Measurements from ENCODE around the gene MAML3. TPM values are rescaled to one million over a fixed set of nuclear protein-coding genes. Genes with fewer than 3 reads are reported as not detected.
A peak's percentile ranks its signal among the peaks of the same experiment; 100 is the strongest.

Gene MAML3
- total RNA-seq, 2 donors from 2014 or later = 9.3 to 10.1 TPM

GRCh38 chr4:139938414-139938813 is 215.6 kb downstream of the MAML3 start:
- H3K36me3 ChIP-seq = no peaks in the 10 kb centered on the region
- TF ChIP-seq CTCF (IDR thresholded peaks at IDR 0.05) = no peak
- no peaks in the 10 kb centered on the region for H3K4me1 ChIP-seq
- no peak overlapping the region for H3K27ac ChIP-seq
- no peaks in the 10 kb centered on the region for H3K9me3 ChIP-seq
- no peak for DNase-seq
- H3K4me3 ChIP-seq = no peak overlapping the region
- H3K9ac ChIP-seq (ENCODE audit: low read depth in 2 of 2, low read length in 2 of 2) = no peak overlapping the region
- intact Hi-C loops (cut with DNase I) = no loop called here
- H3K27me3 ChIP-seq = no peaks in the 10 kb centered on the region

- H3K27me3 ChIP-seq = no peaks in the 10 kb centered on the region
- H3K4me1 ChIP-seq = no peaks in the 10 kb centered on the region
- intact Hi-C loops (cut with DNase I) = no loop called here
- H3K4me3 ChIP-seq = no peak overlapping the region
- H3K9ac ChIP-seq (ENCODE audit: low read depth in 2 of 2, low read length in 2 of 2) = no peak overlapping the region
- no peak for DNase-seq
- no peak for TF ChIP-seq CTCF (IDR thresholded peaks at IDR 0.05)
- no peak overlapping the region for H3K27ac ChIP-seq
- H3K9me3 ChIP-seq = no peaks in the 10 kb centered on the region
- no peaks in the 10 kb centered on the region for H3K36me3 ChIP-seq
Measured at GRCh38 chr4:139935911-139936310, 218.1 kb downstream of the MAML3 start.

DNA sequence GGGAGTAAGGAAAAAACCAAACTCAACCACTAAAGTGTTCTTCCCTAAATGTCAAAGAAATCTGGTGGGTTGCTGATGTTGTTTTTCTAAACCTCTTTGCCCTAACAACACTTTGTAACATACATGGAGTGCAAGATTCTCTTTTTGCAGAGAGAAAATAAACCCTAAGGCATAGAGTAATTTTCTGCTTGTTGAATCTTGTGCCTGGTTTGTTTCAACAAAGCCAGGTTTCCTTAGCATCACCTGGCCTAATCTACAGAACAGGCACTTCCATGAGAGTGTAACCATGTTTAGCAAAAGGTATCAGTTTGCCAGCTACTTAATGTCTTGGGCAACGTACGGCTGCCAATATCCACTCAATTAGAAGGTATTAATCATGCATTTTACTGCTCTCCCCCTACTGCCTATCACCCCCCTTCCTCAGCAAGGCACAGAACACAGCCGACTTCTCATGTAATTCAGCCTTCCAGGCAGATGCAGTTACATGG is 219.2 kb downstream of the MAML3 start:
- H3K4me3 ChIP-seq = no peak overlapping the region
- TF ChIP-seq CTCF (IDR thresholded peaks at IDR 0.05) = no peak
- H3K4me1 ChIP-seq = no peaks in the 10 kb centered on the region
- no peak overlapping the region for H3K9ac ChIP-seq (ENCODE audit: low read depth in 2 of 2, low read length in 2 of 2)
- no peak for DNase-seq
- H3K27me3 ChIP-seq = no peaks in the 10 kb centered on the region
- intact Hi-C loops (cut with DNase I) = no loop called here
- H3K36me3 ChIP-seq = no peaks in the 10 kb centered on the region
- no peaks in the 10 kb centered on the region for H3K9me3 ChIP-seq
- no peak overlapping the region for H3K27ac ChIP-seq

DNA sequence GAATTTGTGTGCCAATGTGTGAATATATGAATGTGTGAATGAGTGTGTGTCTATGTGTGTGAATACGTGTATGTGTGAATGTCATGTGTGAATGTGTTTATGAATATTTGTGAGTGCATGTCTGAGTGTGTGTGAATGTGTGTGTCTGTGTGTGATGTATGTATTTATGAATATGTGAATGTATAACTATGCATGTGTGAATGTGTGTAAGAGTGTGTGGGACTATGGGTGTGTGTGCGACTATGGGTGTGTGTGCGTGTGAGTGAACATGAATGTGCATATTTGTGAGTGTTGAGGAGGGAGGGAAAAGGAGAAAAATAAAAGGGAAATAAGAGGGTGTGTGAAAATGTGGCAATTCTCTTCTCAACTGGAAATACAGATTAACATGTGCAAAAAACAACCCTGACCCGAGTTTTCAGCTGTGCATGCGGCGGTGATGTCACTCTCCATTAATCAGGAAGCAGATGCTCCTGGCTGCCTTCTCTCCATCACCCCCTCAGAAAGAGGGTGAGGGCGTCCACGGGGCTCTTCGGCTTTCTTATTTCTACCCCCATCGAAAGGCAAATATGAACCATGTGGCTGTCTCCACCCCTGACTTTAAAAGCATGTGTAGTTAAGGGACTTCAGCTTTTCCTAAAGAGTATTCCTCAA is 219.8 kb downstream of the MAML3 start:
- Histone ChIP-seq H3K4me1 (no peaks in the 10 kb centered on the region), H3K27ac (no peak overlapping the region), H3K9ac (ENCODE audit: low read depth in 2 of 2, low read length in 2 of 2) (no peak overlapping the region), H3K9me3 (no peaks in the 10 kb centered on the region), H3K4me3 (no peak overlapping the region), H3K27me3 (no peaks in the 10 kb centered on the region), H3K36me3 (no peaks in the 10 kb centered on the region)
- no peak for DNase-seq
- TF ChIP-seq CTCF (IDR thresholded peaks at IDR 0.05) = no peak
- intact Hi-C loops (cut with DNase I) = no loop called here

DNA sequence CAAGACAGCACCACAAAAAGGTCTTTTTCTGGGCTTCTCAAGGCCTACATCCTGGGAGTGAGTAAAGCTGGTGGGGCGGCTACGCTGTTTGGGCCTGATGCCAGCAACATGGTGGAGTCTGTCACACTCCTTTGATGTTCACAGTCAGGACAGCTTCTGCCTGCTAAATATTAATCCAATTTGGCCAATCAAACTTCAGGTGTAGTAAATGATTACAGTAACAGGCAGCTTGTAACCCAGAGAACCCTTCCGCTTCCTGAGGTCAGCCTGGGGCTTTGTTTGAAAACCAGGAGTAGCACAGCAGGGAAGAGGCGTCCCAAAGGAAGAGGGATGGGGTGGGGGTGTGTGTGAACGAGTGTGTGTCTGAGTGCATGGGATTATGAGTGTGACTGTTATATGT is 220.4 kb downstream of the MAML3 start:
- H3K27me3 ChIP-seq = no peaks in the 10 kb centered on the region
- H3K4me3 ChIP-seq = no peak overlapping the region
- no peak for TF ChIP-seq CTCF (IDR thresholded peaks at IDR 0.05)
- no peaks in the 10 kb centered on the region for H3K9me3 ChIP-seq
- H3K36me3 ChIP-seq = no peaks in the 10 kb centered on the region
- DNase-seq = peak; percentile 39
- H3K9ac ChIP-seq (ENCODE audit: low read depth in 2 of 2, low read length in 2 of 2) = no peak overlapping the region
- no peak overlapping the region for H3K27ac ChIP-seq
- no peaks in the 10 kb centered on the region for H3K4me1 ChIP-seq
- intact Hi-C loops (cut with DNase I) = no loop called here
